Body of pancreas (tissue), 4 donors: Measurements from ENCODE around the gene KCNQ4. TPM values are rescaled to one million over a fixed set of nuclear protein-coding genes. Genes with fewer than 3 reads are reported as not detected.

Source experiments
- ATAC-seq: fragments of 150-250 bp; one replicate; pipeline ENCODE4 v1.9.1; 2016
- DNase-seq, 4 donors: peaks; one replicate each; pipeline ENCODE4 v3.0.0-alpha.2; 2019
- H3K27ac ChIP-seq, 4 donors: fragments of 200-600 bp; sonication (generic); 1 replicate in 3 of 4; 2 replicates in 1 of 4; pipeline versions ENCODE4 v1.5.1 to v1.6.1; 2016 to 2019; ENCODE audit warnings: mild to moderate bottlenecking in 1 of 4, mixed read lengths in 1 of 4, moderate library complexity in 1 of 4
- H3K27me3 ChIP-seq, 2 donors: fragments of 200-600 bp; sonication (generic); one replicate each; pipeline ENCODE4 v1.6.0; 2016; ENCODE audit warnings: mild to moderate bottlenecking in 1 of 2
- H3K36me3 ChIP-seq, 2 donors: fragments of 200-600 bp; sonication (generic); replicated peaks in 1 of 2; 2 replicates each; pipeline ENCODE4 v1.5.1; 2016; ENCODE audit warnings: low read depth in 2 of 2; ENCODE audit not compliant: insufficient read depth in 1 of 2
- H3K4me1 ChIP-seq: fragments of 200-600 bp; sonication (generic); one replicate; pipeline ENCODE4 v1.6.0; 2016
- H3K4me3 ChIP-seq, 2 donors: fragments of 200-600 bp; sonication (generic); 1 replicate in 1 of 2; 2 replicates in 1 of 2; pipeline ENCODE4 v1.5.1; 2016 to 2019
- H3K9me3 ChIP-seq, 3 donors: fragments of 200-600 bp; sonication (generic); 1 replicate in 2 of 3; 2 replicates in 1 of 3; pipeline ENCODE4 v1.5.1; 2016
- POLR2A ChIP-seq, 3 donors: fragments of 450-650 bp; IDR thresholded peaks; one replicate each; pipeline ENCODE4 v1.6.1; 2016; ENCODE audit warnings: antibody characterized with exemption in 3 of 3, mild to moderate bottlenecking in 2 of 3
- WGBS, 2 donors: methylation state at CpG; one replicate each; pipeline ENCODE4 v1.1.5; 2017; 5-methylcytosine and 5-hydroxymethylcytosine counted together
- intact Hi-C: fragments of 100-400 bp; cut with DNase I; formaldehyde crosslinking; loops from one replicate; pipeline ENCODE4 v1.15.1; 2023
- total RNA-seq, 2 donors: library from RNA; depleted of rRNA; stranded (reverse); fragments of >200 nt; gene quantifications; one replicate each; pipeline ENCODE4 v1.1.0, GENCODE V29; 2016
- TF ChIP-seq, protein P1 (sequence below), 7 experiments: fragments of 450-650 bp in 4 of 7; fragments of 200-600 bp in 3 of 7; sonication (generic) in 3 of 7; IDR thresholded peaks; one replicate each; pipeline ENCODE4 v1.5.1; 2016 to 2019; ENCODE audit warnings: antibody characterized with exemption in 7 of 7

The KCNQ4 gene
- total RNA-seq, 2 donors from 2014 or later, result 1.8 to 4.0 TPM

DNA sequence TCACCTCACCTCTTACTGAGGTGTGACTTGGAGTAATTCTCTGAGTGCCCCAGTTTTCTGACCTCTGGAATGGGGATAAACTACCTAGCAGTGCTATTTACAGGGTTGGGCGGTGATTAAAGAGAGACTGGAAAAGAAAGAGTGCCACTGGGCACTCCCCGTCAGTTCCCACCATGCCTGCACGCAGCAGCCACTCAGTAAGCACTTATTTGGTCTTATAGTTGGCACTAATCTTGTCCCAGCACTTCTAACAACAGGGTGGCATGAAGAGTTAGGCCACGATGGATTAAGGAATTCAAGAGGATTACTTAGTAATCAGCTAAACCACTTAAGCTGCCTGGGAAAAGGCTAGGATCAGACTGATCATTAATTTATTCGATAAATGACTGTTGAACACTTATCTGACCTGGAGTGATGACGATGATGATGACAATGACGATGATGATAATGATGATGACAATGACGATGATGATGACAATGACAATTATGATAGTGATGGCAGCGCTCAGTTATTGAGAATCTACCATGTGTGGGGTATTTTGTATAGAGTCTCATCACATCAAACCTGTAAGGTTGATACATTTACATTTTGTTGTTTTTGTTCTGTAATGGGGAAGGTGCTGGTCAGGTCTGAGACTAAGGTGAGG is 73.2 kb downstream of the KCNQ4 start:
- TF ChIP-seq, protein P1, sequence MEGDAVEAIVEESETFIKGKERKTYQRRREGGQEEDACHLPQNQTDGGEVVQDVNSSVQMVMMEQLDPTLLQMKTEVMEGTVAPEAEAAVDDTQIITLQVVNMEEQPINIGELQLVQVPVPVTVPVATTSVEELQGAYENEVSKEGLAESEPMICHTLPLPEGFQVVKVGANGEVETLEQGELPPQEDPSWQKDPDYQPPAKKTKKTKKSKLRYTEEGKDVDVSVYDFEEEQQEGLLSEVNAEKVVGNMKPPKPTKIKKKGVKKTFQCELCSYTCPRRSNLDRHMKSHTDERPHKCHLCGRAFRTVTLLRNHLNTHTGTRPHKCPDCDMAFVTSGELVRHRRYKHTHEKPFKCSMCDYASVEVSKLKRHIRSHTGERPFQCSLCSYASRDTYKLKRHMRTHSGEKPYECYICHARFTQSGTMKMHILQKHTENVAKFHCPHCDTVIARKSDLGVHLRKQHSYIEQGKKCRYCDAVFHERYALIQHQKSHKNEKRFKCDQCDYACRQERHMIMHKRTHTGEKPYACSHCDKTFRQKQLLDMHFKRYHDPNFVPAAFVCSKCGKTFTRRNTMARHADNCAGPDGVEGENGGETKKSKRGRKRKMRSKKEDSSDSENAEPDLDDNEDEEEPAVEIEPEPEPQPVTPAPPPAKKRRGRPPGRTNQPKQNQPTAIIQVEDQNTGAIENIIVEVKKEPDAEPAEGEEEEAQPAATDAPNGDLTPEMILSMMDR (IDR thresholded peaks at IDR 0.05), result no peak
- TF ChIP-seq POLR2A (IDR thresholded peaks at IDR 0.05), result no peak
- Histone ChIP-seq H3K4me3 (no peak overlapping the region), H3K36me3 (no peaks in the 10 kb centered on the region), H3K27me3 (no peaks in the 10 kb centered on the region), H3K4me1 (peaks cover 20% of the 10 kb centered on the region), H3K9me3 (no peaks in the 10 kb centered on the region), H3K27ac (peak overlapping the region in 1 of 4 donors; percentile 7)
- DNase-seq, result no peak
- no peak for ATAC-seq
- WGBS, 2 donors, result 89% methylated on average over 9 of the region's 9 CpGs
- intact Hi-C loops, result no loop called here

DNA sequence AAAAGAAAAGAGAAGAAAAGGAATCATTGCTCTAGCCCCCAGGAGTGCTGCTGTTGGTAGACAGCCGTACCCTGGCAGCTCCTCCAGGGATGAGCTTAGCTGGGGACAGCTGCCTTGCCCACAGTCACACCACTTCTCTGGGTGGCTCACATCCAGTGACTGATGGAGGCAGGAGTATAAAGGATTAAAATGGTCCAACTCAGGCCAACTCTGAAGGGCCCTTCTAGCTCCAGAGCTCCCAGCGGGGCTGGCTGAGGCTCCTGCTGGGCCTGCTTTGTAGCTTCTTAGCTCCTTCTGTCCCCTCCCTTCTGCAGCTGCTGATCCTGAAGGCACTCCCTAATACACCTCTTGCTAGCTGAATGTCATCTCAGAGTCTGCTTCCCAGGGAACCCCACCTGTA is 74.2 kb downstream of the KCNQ4 start:
- Histone ChIP-seq H3K9me3 (no peaks in the 10 kb centered on the region), H3K36me3 (no peaks in the 10 kb centered on the region), H3K4me1 (peaks cover 24% of the 10 kb centered on the region), H3K27ac (no peak overlapping the region), H3K27me3 (no peaks in the 10 kb centered on the region), H3K4me3 (no peak overlapping the region)
- intact Hi-C loops, result no loop called here
- ATAC-seq, result no peak
- TF ChIP-seq, protein P1 (IDR thresholded peaks at IDR 0.05), result no peak
- no peak for TF ChIP-seq POLR2A (IDR thresholded peaks at IDR 0.05)
- 94% methylated on average over 2 of the region's 2 CpGs for WGBS, 2 donors
- no peak for DNase-seq

DNA sequence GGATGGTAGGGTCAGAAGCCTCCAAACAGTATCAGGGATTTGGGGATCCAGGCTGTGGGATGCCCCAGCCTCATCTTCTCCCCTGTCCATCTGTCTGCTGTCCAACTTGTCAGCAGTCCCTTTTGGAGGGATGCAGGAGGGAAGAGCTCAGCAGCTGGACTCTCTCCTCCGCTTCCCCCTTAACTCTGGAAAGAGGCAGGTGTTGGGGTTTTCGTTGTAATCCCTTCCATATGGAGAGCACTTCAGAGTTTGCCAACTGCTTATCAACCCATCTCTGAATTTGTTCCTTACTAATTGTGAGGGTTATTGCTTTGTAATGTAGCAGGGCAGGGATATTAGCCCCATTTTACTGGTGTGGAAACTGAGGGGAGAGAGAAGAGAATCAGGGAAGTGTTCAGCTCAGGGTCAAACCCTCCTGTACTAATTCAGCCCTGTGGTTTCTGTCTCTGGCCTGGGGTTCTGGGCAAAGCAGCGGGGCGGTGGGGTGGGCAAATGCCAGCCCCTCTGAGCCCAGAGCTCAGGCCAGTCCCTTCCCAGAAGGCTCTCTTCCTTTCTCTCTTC is 75.3 kb downstream of the KCNQ4 start:
- intact Hi-C loops, result no loop called here
- WGBS, 2 donors, result 84 to 92% methylated on average over 4 of the region's 4 CpGs
- no peak for DNase-seq
- H3K4me3 ChIP-seq, result no peak overlapping the region
- H3K36me3 ChIP-seq, result no peaks in the 10 kb centered on the region
- peaks cover 34% of the 10 kb centered on the region for H3K4me1 ChIP-seq
- H3K27ac ChIP-seq, result peak overlapping the region in 3 of 4 donors; percentile 84 to 90 (median 87)
- no peaks in the 10 kb centered on the region for H3K27me3 ChIP-seq
- no peak for ATAC-seq
- no peak for TF ChIP-seq POLR2A (IDR thresholded peaks at IDR 0.05)
- TF ChIP-seq, protein P1 (IDR thresholded peaks at IDR 0.05), result no peak
- no peaks in the 10 kb centered on the region for H3K9me3 ChIP-seq

DNA sequence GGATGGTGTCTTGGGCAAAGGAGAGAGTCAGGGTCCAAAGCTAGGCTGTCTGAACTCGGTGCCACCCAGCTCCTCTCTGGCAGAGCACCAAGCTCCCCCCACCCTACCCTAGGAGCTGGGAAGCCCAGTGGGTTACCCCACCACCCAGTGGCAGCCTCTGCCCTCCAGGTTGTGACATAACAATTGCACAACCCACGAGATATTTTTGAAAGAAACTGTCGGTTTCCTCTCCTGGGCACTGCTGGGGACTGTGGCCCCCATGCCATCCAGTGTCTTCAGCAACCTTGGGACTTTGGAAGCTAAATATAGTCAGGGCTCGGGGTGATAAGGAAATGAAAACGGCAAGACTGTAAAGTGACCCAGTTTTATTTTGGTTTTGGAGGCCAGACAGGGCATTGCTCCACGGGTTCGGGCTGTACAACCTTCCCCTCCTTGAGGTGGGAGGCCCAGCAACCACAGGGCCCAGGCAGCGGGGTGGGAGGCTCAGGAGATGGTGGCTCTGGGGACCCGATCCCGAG is 77.2 kb downstream of the KCNQ4 start:
- intact Hi-C loops, result no loop called here
- Histone ChIP-seq H3K4me3 (peak overlapping the region; percentile 7 to 39), H3K9me3 (no peaks in the 10 kb centered on the region), H3K36me3 (no peaks in the 10 kb centered on the region), H3K4me1 (peaks cover 39% of the 10 kb centered on the region), H3K27ac (peak overlapping the region; percentile 30 to 90 (median 86)), H3K27me3 (no peaks in the 10 kb centered on the region)
- 17 to 40% methylated on average over 8 to 10 of the region's 10 CpGs for WGBS, 2 donors
- TF ChIP-seq, protein P1 (IDR thresholded peaks at IDR 0.05), result no peak
- TF ChIP-seq POLR2A (IDR thresholded peaks at IDR 0.05), result peak in 1 of 3 donors; percentile 21
- ATAC-seq (no peak), DNase-seq (peak in 3 of 4 donors; percentile 33 to 34 (median 34))
